ENCODE results near the gene LTB4R.
A peak's percentile ranks its signal among the peaks of the same experiment; 100 is the strongest.
"Not testable (repeated sequence)": the region's sequence is repeated elsewhere in the genome, so short reads cannot be mapped to it uniquely, and the experiment has no call there.

LTB4R gene

DNA sequence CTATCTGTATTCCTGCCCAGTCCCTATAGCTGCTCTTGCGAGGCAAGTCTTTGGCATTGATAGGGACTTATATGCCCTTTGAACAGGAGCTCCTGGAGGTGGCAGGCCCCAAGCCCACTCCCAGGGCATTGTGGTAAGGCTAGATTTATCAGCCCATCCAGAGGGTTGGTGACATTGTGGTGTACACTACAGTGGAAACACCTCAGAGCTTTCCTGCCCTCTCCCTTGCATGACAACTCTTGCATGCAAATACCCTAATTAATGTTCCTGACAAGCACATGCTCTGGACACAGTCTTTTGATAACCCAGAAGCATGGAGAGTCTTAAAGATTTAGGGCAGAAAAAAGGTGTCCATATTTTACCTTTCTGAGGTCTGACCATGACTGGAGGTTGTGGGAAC is 29.3 kb downstream of the LTB4R start:
- no peak for DNase-seq (ENCODE audit: low read depth in 2 of 3, low spot score in 1 of 3)

DNA sequence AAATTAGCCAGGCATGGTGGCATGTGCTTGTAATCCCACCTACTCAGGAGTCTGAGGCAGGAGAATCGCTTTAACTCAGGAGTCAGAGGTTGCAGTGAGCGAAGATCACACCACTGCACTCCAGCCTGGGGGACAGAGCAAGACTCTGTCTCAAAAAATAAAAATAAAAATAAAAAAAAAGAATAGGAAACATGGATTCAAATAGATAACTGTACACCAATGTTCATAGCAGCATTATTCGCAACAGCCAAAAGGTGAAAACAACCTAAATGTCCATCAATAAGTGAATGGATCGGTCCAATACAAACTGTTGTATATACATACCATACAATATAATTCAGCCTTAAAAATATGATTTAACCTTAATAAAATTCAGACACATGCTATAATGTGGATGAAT is 31.6 kb downstream of the LTB4R start:
- DNase-seq (ENCODE audit: low read depth in 2 of 3, low spot score in 1 of 3) = no peak

DNA sequence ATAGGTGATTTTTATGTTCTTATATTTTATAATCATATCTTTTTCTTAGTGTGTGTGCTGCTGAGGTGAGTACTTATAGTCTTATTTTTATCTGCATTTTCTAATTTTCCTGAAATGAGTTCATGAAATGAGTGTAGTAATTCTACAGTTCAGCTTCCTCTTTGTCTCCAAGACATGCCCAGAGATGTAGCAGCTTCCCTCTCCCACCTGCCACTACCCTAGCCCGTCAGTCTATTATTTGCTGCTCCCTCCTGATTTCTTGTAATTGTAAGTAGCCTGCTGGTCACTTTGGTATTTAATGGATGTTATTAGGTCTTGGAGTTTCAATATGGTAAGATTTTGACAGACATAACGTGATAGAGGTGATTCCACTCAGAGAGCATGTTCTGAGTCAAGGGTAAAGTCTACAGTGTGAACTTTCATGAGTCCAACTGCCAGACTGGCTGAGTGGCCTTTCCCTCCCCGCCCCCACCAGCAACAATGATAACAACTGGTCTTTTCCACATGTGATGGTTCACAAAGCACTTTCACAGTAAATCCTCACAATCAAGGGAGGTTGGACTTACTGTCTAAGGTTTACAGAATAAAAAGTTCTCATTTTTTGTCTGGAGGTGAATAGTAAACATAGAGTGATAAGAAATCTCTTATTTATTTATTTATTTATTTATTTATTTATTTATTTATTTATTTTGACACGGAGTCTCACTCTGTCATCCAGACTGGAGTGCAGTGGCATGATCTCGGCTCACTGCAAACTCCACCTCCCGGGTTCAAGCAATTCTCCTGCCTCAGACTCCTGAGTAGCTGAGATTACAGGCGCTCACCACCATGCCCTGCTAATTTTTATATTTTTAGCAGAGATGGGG is 32.7 kb downstream of the LTB4R start:
- no peak for DNase-seq (ENCODE audit: low read depth in 2 of 3, low spot score in 1 of 3)

DNA sequence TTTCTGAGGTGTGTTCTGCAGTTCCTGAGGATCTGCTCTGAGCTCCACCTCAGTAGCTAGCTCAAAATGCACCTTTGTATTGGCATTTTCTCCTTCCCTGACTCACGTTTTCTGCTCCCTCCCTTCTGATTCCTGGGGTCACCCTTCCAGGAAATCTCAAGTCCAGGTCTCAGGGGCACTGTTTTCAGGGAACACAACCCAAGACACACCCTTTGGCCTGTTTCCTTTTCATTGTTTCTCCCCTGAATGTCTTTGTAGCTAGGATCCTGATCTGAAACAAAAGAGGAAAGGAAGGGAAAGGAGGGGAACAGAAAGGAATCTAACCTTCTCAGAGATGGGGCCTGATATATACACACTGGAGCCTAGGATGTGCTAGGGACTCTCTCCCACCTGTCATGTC is 35.8 kb downstream of the LTB4R start:
- DNase-seq (ENCODE audit: low read depth in 2 of 3, low spot score in 1 of 3) = no peak

DNA sequence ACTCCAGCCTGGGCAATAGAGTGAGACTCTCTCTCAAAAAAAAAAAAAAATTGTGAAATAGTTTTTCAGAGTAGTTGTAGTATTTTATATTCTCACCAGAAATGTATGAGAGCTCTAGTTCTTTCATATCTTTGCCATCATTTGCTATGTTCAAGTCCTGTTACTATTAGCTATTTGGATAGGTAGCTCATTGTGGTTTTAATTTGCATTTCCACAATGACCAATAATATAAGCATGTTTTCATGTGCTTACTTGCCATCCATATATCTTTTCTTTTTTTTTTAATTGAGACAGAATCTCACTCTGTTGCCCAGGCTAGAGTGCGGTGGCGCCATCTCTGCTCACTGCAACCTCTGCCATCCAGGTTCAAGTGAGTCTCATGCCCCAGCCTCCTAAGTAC is 36.9 kb downstream of the LTB4R start:
- DNase-seq (ENCODE audit: low read depth in 2 of 3, low spot score in 1 of 3) = no peak

DNA sequence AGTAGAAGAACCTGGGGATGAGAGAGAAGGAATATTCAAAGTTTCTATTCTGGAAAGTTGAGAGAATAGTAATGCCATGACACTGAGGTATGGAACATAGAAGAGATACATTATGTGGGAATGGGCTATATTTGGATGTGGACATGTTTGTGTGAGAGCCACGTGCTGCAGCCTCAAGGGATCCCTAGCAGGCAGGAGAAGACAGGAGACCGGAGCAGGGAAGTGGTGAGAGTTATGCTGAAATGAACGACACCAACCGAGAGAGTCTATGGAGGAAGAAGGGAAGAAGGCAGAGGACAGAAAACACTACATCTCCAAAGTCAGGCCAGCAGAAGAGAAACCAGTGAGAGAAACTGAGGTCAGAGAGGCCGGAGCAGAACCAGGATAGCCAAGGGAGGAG is 38.4 kb downstream of the LTB4R start:
- DNase-seq (ENCODE audit: low read depth in 2 of 3, low spot score in 1 of 3) = no peak

DNA sequence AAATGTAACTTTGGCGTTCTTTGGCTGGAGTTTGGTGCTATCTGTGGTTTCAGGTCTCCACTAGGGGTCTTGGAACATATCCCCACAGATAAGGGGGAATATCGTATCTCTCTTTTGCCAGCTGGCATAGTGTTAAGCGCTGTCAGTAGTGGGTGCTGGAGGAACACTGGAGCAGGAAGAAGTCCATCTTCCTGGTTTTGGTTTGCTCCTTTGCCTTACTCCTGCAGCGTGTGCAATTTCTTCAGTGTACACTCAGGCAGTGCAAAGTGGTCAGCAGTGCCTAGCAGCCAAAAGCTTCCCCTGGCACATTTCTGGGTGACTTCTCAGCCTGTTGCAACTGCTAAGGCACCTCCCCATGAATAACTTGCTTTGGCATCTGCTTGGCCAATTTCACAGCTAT is 40.2 kb downstream of the LTB4R start:
- DNase-seq (ENCODE audit: low read depth in 2 of 3, low spot score in 1 of 3) = no peak

DNA sequence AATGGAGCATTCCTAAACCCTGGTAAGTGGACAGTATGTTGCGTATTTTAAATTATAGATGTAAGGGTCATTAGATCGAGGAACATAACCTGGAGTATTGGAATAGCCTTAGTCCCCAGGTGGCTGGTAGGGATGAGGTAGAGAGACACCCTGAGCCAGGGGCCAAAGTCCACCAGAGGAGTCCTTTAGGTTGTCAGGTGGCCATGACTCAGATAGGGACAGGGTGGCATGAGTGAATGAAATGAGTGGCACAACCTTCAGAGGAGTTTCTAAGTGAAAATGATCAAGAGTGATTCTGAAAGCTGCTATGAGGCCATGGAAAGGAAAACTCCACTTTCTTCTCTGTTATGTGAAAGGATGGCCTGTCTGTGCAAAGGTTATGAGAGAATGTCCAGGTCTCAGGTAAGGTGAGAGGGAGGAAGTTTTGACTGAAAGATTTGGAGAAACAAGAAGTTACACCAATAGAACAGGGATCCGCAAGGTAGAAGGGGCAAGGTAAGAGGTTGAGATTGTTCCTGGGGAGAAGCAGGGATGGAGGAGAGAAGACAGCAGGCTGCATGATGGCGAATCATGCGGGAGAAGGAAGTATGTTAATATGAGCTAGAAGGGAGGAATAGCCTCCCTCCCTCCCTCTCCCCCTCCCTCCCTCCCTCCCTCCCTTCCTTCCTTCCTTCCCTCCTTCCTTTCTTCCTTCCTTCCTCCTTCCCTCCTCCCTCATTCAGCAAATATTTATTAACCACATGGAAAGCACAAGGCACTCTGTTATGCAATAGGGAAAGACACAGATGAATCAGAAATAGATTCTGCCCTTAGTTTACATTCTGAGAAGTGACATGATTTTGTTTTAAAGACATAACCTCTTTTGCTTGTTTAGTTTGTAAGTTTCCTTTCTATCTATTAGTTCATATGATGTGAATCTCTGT is 42.5 kb downstream of the LTB4R start:
- DNase-seq (ENCODE audit: low read depth in 2 of 3, low spot score in 1 of 3) = no peak

DNA sequence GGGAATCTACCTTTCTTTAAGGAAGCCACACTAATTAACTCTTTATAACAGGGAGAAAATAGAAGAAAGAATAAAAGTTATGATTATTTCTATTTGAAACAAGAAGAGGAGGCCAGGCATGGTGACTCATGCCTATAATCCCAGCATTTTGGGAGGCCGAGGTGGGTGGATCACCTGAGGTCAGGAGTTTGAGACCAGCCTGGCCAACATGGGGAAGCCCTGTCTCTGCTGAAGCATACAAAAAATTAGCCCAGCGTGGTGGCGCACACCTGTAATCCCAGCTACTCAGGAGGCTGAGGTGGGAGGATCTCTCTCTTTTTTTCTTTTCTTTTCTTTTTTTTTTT is 43.2 kb downstream of the LTB4R start:
- not testable (repeated sequence) for DNase-seq (ENCODE audit: low read depth in 2 of 3, low spot score in 1 of 3)

DNA sequence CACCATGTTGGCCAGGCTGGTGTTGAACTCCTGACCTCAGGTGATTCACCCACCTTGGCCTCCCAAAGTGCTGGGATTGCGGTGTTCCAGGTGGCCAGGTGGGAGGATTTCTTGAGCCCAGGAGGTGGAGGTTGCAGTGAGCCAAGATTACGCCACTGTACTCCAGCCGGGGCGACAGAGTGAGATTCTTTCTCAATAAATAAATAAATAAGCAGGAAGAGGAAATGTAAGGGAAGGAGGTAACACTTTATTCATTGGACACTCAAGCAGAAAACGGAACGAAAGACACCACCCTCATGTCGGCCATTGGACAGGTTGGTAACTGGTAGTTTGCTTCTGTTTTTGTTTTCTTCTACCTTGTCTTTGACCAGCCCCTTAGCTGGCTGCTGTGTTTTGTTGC is 43.7 kb downstream of the LTB4R start:
- DNase-seq (ENCODE audit: low read depth in 2 of 3, low spot score in 1 of 3) = no peak

DNA sequence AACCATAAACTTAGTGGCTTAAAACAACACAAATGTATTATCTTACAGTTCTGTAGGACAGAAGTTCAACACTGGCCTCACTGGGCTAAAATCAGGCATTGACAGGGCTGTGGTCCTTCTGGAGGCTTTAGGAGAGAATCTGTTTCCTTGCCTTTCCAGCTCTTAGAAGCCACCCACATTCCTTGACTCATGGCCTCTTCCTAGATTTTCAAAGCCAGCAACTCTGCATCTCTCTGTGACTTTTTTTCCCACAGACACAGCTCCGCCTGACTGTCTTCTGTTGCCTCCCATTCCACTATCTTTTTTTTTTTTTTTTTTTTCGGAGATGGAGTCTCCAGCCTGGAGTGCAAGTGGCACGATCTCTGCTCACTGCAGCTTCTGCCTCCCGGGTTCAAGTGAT is 44.9 kb downstream of the LTB4R start:
- no peak for DNase-seq (ENCODE audit: low read depth in 2 of 3, low spot score in 1 of 3)

DNA sequence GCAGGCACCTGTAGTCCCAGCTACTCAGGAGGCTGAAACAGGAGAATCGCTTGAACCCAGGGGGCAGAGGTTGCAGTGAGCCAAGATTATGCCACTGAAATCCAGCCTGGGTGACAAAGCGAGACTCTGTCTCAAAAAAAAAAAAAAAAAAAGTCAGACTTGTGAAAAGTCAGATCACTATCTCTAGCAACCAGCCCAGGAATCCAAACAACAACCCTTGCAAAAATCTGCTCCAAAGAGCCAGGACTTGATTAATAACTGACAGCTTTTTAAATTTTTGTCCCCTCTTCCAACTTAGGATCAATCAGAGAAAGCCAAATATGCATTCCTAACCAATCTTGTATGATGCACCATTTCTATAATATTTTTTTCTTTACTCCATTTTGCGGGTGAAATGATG is 49.0 kb downstream of the LTB4R start:
- DNase-seq (ENCODE audit: low read depth in 2 of 3, low spot score in 1 of 3) = no peak

DNA sequence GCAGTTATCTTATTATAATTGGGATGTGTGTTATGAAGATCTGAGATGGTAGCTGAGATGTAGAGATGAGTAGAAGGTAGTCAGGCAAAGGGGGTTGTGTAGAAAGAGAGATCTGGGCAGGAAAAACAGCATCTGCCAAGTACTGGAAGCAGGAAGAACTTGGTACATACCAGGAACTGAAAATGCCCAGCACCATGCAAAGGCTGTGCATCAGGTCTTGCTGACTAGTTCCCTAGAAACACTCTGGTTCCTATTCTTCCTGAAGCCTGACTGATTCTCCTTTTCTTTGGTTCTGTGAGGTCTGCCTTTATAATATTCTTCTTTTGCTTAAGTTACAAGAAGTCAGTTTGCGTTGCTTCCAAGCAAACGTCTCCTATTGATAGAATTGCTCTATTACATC is 50.0 kb downstream of the LTB4R start:
- DNase-seq (ENCODE audit: low read depth in 2 of 3, low spot score in 1 of 3) = no peak

DNA sequence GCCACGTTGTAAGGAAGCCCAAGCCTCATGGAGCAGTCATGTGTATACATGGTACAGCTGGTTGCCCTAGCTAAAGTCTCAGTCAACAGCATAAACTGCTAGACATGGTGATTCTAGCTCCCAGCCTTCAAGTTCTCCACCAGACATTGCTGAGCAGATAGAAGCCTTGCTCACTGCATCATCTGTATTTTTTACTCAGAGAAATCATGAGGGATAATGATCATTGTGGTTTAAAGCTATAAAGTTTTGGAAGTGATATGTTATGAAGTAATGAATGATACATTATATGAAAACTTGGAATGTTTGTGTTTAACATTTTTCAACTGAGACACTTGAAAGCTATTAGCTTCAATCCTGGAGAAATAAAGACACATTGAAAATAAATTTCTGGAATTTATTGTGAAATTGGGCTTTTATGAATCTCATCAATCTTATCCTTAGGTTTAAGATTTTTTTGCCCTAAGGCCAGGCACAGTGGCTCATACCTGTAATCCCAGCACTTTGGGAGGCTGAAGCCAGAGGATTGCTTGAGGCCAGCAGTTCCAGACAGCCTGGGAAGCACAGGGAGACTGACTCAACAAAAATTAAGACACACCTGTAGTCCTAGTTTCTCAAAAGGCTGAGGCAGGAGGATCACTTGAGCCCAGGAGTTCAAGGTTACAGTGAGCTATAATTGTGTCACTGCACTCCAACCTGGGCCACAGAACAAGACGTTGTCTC is 51.1 kb downstream of the LTB4R start:
- DNase-seq (ENCODE audit: low read depth in 2 of 3, low spot score in 1 of 3) = no peak

DNA sequence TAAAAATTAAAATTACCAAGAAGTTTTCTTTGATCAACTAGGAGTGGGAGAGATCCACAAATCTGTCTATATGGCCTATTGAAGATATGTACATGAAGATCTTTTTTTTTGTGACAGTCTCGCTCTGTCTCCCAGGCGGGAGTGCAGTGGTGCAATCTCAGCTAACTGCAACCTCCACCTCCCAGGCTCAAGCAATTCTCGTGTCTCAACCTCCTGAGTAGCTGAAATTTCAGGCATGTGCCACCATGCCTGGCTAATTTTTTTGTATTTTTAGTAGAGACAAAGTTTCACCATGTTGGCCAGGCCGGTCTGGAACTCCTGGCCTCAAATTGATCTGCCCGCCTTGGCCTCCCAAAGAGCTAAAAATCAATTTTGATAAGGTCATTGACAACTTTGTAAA is 52.1 kb downstream of the LTB4R start:
- no peak for DNase-seq (ENCODE audit: low read depth in 2 of 3, low spot score in 1 of 3)

DNA sequence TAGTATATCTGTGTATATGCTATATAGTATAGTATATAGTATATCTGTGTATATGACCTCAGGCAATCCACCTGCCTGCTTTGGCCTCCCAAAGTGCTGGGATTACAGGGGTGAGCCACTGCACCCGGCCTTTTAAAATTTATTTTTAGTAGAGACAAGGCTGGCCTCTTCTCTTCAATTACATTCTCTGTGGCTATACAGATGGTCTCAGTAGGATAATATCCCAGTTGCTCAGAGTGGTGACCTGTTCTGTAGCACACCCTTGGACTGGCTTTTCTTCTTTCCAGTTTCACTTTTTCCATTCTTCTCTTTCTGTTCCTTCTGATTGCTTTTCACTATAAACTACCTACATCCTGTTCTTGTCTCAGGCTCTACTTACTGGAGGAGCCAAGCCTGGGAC is 53.5 kb downstream of the LTB4R start:
- DNase-seq (ENCODE audit: low read depth in 2 of 3, low spot score in 1 of 3) = no peak

DNA sequence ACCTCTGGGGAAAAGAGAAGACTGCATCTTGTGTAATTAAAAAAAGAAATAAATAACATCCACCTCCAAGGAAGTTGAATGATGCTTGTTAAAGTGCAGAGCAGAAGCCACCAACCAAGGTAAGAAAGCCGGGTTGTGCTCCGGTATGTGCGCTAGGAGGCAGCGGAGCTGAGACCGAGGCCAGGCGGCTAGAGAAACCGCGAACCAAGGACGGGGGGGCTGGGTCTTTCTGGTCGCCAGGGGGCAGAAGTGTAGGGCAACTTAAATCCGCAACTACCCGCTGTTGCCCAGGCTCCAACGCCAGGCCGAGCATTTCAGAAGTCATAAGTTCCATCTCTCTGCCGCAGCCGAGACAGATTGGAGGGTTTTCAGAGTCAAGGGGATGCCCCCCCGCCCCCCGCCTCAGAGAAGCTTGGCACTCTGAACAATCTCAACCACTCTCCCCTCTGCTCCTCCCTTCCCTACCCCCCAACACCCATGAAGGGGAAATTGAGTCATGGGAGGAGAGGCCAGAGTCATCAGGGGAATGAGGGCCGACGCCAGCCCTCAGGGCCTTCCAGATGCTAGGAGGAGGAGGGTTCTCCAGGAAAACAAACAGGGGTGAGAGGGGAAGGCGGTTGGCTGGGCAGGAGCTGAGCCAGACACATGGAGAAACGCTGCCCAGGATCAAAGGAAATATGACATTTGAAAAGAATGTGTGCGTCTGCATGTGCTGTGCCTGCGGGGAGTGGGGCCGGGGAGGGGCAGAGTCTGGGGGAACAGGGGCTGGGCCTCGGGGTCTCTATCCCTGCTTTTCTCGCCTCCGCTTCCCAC is 54.5 kb downstream of the LTB4R start:
- peak; percentile 52 to 69 (median 56) for DNase-seq (ENCODE audit: low read depth in 2 of 3, low spot score in 1 of 3)

DNA sequence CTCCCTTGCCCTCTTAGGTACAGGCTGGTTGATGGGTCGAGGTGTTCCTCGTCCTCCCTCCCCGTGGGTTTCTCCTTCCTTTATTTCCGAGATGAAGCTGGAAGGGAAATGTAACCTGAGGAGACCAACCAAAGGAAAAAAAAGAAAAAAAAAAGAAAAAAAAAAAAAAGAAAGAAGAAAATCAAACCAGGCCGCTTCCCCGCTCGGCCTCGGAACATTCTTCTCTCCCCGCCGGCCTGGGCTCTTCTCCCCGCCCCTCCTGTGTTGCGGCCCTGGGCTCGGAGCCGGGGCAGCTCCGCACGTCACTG is 55.1 kb downstream of the LTB4R start:
- DNase-seq (ENCODE audit: low read depth in 2 of 3, low spot score in 1 of 3) = no peak

DNA sequence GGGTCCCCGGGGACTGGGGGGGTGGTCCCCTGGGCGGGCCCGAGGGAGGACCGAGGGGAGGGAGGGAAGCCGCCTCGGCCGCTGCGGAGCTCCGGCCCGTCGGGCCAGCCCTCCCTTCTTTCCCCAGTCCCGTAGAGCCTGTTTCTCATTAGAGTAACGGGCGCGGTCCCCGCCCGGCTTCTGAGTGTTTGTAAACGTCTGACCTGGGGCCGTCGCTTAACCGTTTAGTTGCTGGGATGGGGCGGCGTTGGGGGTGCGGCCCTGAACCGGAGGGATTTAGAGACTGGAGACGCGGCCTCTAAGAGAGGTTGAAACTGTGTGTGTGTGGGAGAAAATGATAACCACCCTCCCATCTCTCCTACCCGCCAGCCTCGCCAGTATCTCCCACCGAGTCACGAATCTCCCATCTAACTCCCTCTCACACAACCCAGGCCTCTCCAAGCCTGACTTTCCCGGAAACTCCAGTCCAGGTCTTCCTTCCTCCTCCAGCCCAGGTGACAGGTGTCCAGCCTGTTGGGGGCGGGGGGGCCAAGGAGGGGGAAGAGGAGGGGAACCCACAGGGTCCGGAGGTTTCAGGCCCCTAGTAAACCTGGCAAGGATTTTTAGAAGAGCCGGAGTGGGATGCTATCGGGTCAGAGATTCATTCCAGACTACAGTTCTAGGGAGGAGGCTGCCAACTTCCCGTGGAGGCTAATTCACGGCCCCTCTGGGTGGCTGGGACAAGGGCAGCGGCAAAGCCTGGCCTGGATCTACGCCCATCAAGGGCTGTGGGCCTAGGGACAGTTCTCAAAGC is 55.6 kb downstream of the LTB4R start:
- DNase-seq (ENCODE audit: low read depth in 2 of 3, low spot score in 1 of 3) = peak in 2 of 3 donors; percentile 8
